Skeletal muscle cell (primary cell): ENCODE data around the gene NAA60.

Experiments used
- DNase-seq: peaks from one replicate; pipeline ENCODE4 v3.0.0-alpha.2; 2010; ENCODE audit warnings: low read depth
- H3K4me3 ChIP-seq: 2 replicates; pipeline ENCODE4 v1.5.1; 2011; ENCODE audit warnings: low read depth, mild to moderate bottlenecking, control low read depth, low read length, moderate library complexity

Gene NAA60

GRCh38 chr16:3529175-3529574 is 85.7 kb downstream of the NAA60 start:
- DNase-seq = no peak

DNA sequence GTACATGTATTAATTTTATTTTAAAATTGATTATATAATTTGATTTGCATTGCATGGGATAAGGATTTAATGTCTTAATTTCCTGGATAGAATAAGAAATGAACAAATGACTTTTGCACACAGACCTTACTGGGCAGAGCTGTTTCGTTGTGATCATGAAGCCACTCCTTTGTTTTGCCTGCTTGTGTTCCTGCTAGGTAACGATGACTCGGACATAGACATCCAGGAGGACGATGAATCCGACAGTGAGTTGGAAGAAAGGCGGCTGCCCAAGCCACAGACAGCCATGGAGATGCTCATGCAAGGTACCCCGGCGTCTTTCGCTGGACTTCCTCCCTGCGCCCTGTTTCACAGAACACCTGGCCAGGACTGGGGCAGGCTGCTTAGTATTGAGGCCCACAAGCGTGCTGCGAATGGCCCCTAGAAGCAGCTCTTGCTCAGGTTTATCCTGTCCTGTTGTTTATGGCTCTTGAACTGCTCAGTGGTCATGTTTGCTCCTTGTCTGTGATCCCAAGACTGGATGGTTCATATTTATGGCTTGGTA is 87.0 kb downstream of the NAA60 start:
- no peak overlapping the region for H3K4me3 ChIP-seq
- DNase-seq = no peak

More at GRCh38 chr16:3529175-3529574, 85.7 kb downstream of the NAA60 start:
- H3K4me3 ChIP-seq = no peak overlapping the region

GRCh38 chr16:3532741-3533140 is 89.3 kb downstream of the NAA60 start:
- H3K4me3 ChIP-seq = no peak overlapping the region
- no peak for DNase-seq

- DNase-seq = no peak
- H3K4me3 ChIP-seq = no peak overlapping the region
Observed at GRCh38 chr16:3534126-3534525, 90.6 kb downstream of the NAA60 start.

- no peak overlapping the region for H3K4me3 ChIP-seq
- DNase-seq = peak; percentile 53
Observed at GRCh38 chr16:3536271-3536731, 92.8 kb downstream of the NAA60 start.
